OCI-LY7 (cell line): ENCODE measurements around the gene TACC3. TPM values are rescaled to one million over a fixed set of nuclear protein-coding genes. Genes with fewer than 3 reads are reported as not detected.

ENCODE experiments used
- BruUV-seq: library from RNA; stranded (reverse); fragments of 400-500 nt; replicated peaks from 2 replicates; lab custom pipeline; 2021; lab: Mats Ljungman, UMichigan
- CTCF ChIA-PET: fragments of 300-600 bp; sonication (Branson Sonifier 250); formaldehyde crosslinking; loops from one replicate; lab custom pipeline; 2022; ENCODE audit warnings: antibody characterized with exemption; ENCODE audit not compliant: unreplicated experiment; lab: Charles Lee
- POLR2A ChIA-PET: fragments of 300-600 bp; sonication (Branson Sonifier 250); formaldehyde crosslinking; loops from one replicate; lab custom pipeline; 2022; ENCODE audit warnings: antibody characterized with exemption; lab: Charles Lee
- DNase-seq: peaks from one replicate; pipeline ENCODE4 v3.0.0-alpha.2; 2015; ENCODE audit warnings: low spot score
- H2AFZ ChIP-seq: fragments of 200-600 bp; sonication (generic), shearing (Covaris generic); 2 replicates; pipeline ENCODE4 v1.6.1; 2014; ENCODE audit warnings: mild to moderate bottlenecking, antibody characterized with exemption, low read length, moderate library complexity
- H3K27ac ChIP-seq: fragments of 200-600 bp; sonication (generic); 2 replicates; pipeline ENCODE4 v1.5.1; 2014; ENCODE audit warnings: mixed run types, low read depth, mild to moderate bottlenecking, moderate library complexity, low read length, inconsistent platforms; ENCODE audit not compliant: poor library complexity, severe bottlenecking
- H3K36me3 ChIP-seq: fragments of 200-600 bp; sonication (generic); 2 replicates; pipeline ENCODE4 v1.6.1; 2014; ENCODE audit warnings: mild to moderate bottlenecking, antibody characterized with exemption, low read length, moderate library complexity, mixed read lengths; ENCODE audit not compliant: insufficient read depth
- H3K4me1 ChIP-seq: fragments of 200-600 bp; sonication (generic); 2 replicates; pipeline ENCODE4 v1.5.1; 2014; ENCODE audit warnings: mild to moderate bottlenecking, low read length; ENCODE audit not compliant: insufficient read depth, poor library complexity, severe bottlenecking
- H3K4me2 ChIP-seq: fragments of 200-600 bp; sonication (generic); 2 replicates; pipeline ENCODE4 v1.6.1; 2014; ENCODE audit warnings: mild to moderate bottlenecking, low read length
- H3K4me3 ChIP-seq: fragments of 200-600 bp; sonication (generic); 2 replicates; pipeline ENCODE4 v1.5.1; 2014; ENCODE audit warnings: mild to moderate bottlenecking, low read depth, low read length; ENCODE audit not compliant: poor library complexity, severe bottlenecking
- H3K79me2 ChIP-seq: fragments of 200-600 bp; sonication (generic); 2 replicates; pipeline ENCODE4 v1.6.1; 2016; ENCODE audit warnings: low read depth, mild to moderate bottlenecking, low read length, moderate library complexity, mixed read lengths; ENCODE audit not compliant: insufficient read depth
- H3K9me2 ChIP-seq: fragments of 200-600 bp; sonication (generic); 2 replicates; pipeline ENCODE4 v1.6.1; 2016; ENCODE audit warnings: mild to moderate bottlenecking, low read length, mixed read lengths; ENCODE audit not compliant: insufficient read depth
- H3K9me3 ChIP-seq: fragments of 200-600 bp; sonication (generic); 2 replicates; pipeline ENCODE4 v1.6.1; 2014; ENCODE audit warnings: mild to moderate bottlenecking, mixed run types, low read length, mixed read lengths
- H4K20me1 ChIP-seq: fragments of 200-600 bp; sonication (generic); 2 replicates; pipeline ENCODE4 v1.6.1; 2014; ENCODE audit warnings: mild to moderate bottlenecking, antibody characterized with exemption, low read length, moderate library complexity, mixed read lengths; ENCODE audit not compliant: insufficient read depth
- EZH2phosphoT487 ChIP-seq: fragments of 200-600 bp; sonication (generic); IDR thresholded peaks from 2 replicates; pipeline ENCODE4 v1.6.1; 2018; ENCODE audit warnings: low read depth, borderline replicate concordance, mild to moderate bottlenecking, mixed run types, antibody characterized with exemption, low read length, moderate library complexity, mixed read lengths
- intact Hi-C: fragments of 100-400 bp; cut with micrococcal nuclease; formaldehyde crosslinking; loops from one replicate; pipeline ENCODE4 v1.10.0; 2022; ENCODE audit not compliant: unreplicated experiment
- total RNA-seq, 2 experiments: library from RNA; depleted of rRNA in 1 of 2; stranded (reverse); fragments of >200 nt in 1 of 2; shearing (Covaris generic) in 1 of 2; gene quantifications; 2 replicates each; pipeline ENCODE4 v1.2.3, GENCODE V29; 2014 to 2022
- TF ChIP-seq, protein P1 (sequence below): fragments of 200-600 bp; sonication (generic); conservative IDR thresholded peaks from 2 replicates; pipeline ENCODE4 v1.5.1; 2014; ENCODE audit warnings: mild to moderate bottlenecking, antibody characterized with exemption, low read length, moderate library complexity, mixed read lengths

TACC3 gene
- total RNA-seq, 2 experiments from 2014 or later: 100 to 257 TPM

GRCh38 chr4:1778642-1779392, 57.5 kb downstream of the TACC3 start:
- Histone ChIP-seq H3K27ac (no peak overlapping the region), H3K4me2 (no peak overlapping the region), H2AFZ (no peak overlapping the region), H3K36me3 (no peaks in the 10 kb centered on the region), H3K79me2 (no peaks in the 10 kb centered on the region), H4K20me1 (no peaks in the 10 kb centered on the region), H3K4me3 (no peak overlapping the region), H3K9me2 (no peaks in the 10 kb centered on the region), H3K4me1 (no peaks in the 10 kb centered on the region), H3K9me3 (no peaks in the 10 kb centered on the region)
- CTCF ChIA-PET: no interaction called here
- DNase-seq: no peak
- BruUV-seq: no TSS peak
- intact Hi-C loops: no loop called here
- POLR2A ChIA-PET: no interaction called here
- TF ChIP-seq EZH2phosphoT487: no peak
- TF ChIP-seq, protein P1, sequence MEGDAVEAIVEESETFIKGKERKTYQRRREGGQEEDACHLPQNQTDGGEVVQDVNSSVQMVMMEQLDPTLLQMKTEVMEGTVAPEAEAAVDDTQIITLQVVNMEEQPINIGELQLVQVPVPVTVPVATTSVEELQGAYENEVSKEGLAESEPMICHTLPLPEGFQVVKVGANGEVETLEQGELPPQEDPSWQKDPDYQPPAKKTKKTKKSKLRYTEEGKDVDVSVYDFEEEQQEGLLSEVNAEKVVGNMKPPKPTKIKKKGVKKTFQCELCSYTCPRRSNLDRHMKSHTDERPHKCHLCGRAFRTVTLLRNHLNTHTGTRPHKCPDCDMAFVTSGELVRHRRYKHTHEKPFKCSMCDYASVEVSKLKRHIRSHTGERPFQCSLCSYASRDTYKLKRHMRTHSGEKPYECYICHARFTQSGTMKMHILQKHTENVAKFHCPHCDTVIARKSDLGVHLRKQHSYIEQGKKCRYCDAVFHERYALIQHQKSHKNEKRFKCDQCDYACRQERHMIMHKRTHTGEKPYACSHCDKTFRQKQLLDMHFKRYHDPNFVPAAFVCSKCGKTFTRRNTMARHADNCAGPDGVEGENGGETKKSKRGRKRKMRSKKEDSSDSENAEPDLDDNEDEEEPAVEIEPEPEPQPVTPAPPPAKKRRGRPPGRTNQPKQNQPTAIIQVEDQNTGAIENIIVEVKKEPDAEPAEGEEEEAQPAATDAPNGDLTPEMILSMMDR: no peak

DNA sequence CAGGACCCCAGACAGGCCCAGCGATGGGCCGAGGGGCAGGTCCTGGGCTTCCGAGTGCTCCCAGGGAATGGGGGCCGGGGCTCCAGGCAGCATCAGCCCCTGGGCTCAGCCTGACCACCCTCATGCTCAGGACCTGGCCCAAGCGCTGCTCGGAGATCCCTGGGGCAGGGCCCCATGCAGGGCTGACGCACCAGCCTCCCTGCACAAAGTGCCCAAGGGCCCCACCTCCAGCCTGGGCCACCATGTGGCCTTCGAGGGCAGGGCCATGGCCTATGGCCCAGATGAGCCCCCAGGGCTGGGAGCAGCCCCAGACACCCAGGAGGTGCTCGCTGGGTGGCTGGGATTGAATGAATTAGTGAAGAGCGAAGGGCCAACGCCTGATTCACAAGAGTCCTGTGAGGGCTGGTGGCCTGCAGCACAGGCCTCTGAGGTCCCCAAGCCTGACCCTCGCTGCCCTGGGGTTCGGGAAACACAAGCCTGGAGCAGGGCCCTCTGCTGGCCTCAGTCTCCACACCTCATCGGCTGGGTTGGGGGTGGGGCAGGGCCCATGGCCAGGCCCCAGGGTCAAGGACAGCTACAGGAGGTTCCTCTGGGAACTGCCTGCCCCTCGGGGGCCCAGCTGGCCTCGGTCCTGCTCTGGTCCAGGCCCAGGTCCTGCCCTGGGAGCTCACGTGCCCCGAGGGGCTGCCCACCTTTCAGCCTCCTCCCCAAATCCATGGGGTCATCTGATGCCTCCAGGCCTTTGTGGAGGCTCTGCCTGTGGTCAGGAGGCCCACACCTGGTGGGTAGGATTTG, 58.5 kb downstream of the TACC3 start:
- no TSS peak for BruUV-seq
- Histone ChIP-seq H3K4me3 (no peak overlapping the region), H3K9me3 (no peaks in the 10 kb centered on the region), H3K27ac (no peak overlapping the region), H3K4me2 (no peak overlapping the region), H4K20me1 (no peaks in the 10 kb centered on the region), H2AFZ (no peak overlapping the region), H3K4me1 (no peaks in the 10 kb centered on the region), H3K79me2 (no peaks in the 10 kb centered on the region), H3K9me2 (no peaks in the 10 kb centered on the region), H3K36me3 (no peaks in the 10 kb centered on the region)
- TF ChIP-seq, protein P1: no peak
- TF ChIP-seq EZH2phosphoT487: no peak
- DNase-seq: no peak
- ChIA-PET CTCF (no interaction called here), POLR2A (no interaction called here)
- intact Hi-C loops: no loop called here
